ENCODE results near the gene SAP30BP. TPM values are rescaled to one million over a fixed set of nuclear protein-coding genes. Genes with fewer than 3 reads are reported as not detected.

SAP30BP gene
- polyA plus RNA-seq, 2 of the 4 experiments (the other 2 are of a cell fraction): 103 to 139 TPM

DNA sequence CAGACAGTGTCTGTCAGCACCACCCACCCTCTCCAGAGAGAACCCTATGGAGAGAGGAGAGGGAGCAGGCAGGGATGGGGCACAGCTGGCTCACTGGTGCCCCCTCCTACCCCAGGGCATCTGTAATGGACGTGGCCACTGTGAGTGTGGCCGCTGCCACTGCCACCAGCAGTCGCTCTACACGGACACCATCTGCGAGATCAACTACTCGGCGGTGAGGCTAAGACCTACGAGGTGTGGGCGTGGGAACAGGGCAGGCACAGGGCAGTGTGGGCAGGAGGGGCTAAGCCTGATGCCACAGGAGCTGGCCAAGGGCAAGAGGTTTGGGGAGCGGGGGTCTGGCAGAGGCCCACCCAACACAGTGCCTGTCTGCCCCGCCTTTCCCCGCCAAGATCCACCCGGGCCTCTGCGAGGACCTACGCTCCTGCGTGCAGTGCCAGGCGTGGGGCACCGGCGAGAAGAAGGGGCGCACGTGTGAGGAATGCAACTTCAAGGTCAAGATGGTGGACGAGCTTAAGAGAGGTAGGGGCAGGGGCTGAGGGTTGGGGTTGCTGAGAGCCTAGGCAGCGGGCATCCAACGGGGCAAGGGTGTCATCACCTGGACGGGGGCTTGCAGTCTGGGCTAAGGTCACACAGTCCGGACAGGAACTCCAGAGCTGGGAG, 69.2 kb downstream of the SAP30BP start (continued):
- TF ChIP-seq NPAS2 (CRISPR knock-in tag; IDR thresholded peaks at IDR 0.05; ENCODE audit: borderline replicate concordance): no peak
- TF ChIP-seq, protein P1, sequence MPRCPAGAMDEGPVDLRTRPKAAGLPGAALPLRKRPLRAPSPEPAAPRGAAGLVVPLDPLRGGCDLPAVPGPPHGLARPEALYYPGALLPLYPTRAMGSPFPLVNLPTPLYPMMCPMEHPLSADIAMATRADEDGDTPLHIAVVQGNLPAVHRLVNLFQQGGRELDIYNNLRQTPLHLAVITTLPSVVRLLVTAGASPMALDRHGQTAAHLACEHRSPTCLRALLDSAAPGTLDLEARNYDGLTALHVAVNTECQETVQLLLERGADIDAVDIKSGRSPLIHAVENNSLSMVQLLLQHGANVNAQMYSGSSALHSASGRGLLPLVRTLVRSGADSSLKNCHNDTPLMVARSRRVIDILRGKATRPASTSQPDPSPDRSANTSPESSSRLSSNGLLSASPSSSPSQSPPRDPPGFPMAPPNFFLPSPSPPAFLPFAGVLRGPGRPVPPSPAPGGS (IDR thresholded peaks at IDR 0.05): no peak
- no peak for TF ChIP-seq MAX (IDR thresholded peaks at IDR 0.05)
- no peak for TF ChIP-seq CHD4 (IDR thresholded peaks at IDR 0.05; ENCODE audit: borderline replicate concordance)
- TF ChIP-seq NR3C1 (IDR thresholded peaks at IDR 0.05): no peak
- no peak for TF ChIP-seq TP53 (CRISPR knock-in tag; IDR thresholded peaks at IDR 0.05)
- TF ChIP-seq EHF (CRISPR knock-in tag; IDR thresholded peaks at IDR 0.05): no peak
- TF ChIP-seq FOXS1 (CRISPR knock-in tag; IDR thresholded peaks at IDR 0.05): no peak

DNA sequence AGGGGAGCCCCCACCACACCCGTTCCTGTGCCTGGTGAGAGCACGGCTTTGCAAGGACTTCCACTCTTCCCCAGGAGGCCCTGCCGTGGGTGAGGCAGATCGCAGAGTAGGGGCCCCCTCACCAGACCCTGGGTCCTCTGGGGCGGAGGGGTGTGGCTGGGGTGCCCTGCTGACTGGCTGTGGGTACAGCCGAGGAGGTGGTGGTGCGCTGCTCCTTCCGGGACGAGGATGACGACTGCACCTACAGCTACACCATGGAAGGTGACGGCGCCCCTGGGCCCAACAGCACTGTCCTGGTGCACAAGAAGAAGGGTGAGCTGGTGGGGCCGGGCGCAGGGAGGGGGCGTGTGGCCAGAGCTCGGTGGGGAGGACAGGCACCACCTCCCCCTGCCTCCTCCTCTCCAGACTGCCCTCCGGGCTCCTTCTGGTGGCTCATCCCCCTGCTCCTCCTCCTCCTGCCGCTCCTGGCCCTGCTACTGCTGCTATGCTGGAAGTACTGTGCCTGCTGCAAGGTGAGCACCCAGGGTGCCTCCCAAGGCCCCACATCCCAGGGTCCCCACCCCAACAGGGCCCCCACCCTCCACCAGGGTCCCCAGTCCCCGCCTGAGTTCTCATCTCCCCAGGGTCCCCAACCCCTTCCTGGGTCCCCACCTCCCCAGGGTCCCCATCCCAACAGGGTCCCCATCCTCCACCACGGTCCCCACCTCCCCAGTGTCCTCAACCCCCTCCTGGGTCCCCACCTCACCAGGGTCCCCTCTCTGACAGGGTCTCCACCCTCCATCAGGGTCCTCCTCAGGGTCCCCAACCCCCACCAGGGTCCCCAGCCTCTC, 70.2 kb downstream of the SAP30BP start:
- DNase-seq (ENCODE audit: low read depth in 1 of 2, low spot score in 1 of 2): no peak
- TF ChIP-seq, protein P2, sequence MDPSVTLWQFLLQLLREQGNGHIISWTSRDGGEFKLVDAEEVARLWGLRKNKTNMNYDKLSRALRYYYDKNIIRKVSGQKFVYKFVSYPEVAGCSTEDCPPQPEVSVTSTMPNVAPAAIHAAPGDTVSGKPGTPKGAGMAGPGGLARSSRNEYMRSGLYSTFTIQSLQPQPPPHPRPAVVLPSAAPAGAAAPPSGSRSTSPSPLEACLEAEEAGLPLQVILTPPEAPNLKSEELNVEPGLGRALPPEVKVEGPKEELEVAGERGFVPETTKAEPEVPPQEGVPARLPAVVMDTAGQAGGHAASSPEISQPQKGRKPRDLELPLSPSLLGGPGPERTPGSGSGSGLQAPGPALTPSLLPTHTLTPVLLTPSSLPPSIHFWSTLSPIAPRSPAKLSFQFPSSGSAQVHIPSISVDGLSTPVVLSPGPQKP (IDR thresholded peaks at IDR 0.05; ENCODE audit: low read depth, low read length): no peak
- TF ChIP-seq, protein P3, sequence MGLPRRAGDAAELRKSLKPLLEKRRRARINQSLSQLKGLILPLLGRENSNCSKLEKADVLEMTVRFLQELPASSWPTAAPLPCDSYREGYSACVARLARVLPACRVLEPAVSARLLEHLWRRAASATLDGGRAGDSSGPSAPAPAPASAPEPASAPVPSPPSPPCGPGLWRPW (IDR thresholded peaks at IDR 0.05): no peak
- no peak for TF ChIP-seq ZNF302 (CRISPR knock-in tag; IDR thresholded peaks at IDR 0.05)
- POLR2A ChIA-PET: interaction anchor here (0.5 to 2.2 kb wide), 3 partner anchors 43 to 80 kb away, joined by 4 to 7 read pairs (median 6); partner anchors contain the start of genes RECQL5 and SAP30BP
- no peak overlapping the region for H3K4me2 ChIP-seq
- H3K4me1 ChIP-seq: peaks cover 11% of the 10 kb centered on the region; the same call in 2 of the 3 replicates
- peak; percentile 7 to 24; a peak in 2 of 6 replicates for ATAC-seq
- FAIRE-seq: no peak
- WGBS (ENCODE audit: missing lambda C conversion rate): 93% methylated on average over 14 of the region's 20 CpGs
- H3K4me3 ChIP-seq: no peak overlapping the region
- H3K27ac ChIP-seq: peak overlapping the region in 1 of 2 experiments; percentile 56; a peak in 3 of 6 replicates
- H3K9me3 ChIP-seq: no peaks in the 10 kb centered on the region
- CTCF ChIA-PET: interaction anchor here (0.5 to 43.5 kb wide), 6 partner anchors 7 to 93 kb away, joined by 3 to 1931 read pairs (median 4); partner anchors contain the start of genes GALK1, RECQL5, SAP30BP and SMIM5

DNA sequence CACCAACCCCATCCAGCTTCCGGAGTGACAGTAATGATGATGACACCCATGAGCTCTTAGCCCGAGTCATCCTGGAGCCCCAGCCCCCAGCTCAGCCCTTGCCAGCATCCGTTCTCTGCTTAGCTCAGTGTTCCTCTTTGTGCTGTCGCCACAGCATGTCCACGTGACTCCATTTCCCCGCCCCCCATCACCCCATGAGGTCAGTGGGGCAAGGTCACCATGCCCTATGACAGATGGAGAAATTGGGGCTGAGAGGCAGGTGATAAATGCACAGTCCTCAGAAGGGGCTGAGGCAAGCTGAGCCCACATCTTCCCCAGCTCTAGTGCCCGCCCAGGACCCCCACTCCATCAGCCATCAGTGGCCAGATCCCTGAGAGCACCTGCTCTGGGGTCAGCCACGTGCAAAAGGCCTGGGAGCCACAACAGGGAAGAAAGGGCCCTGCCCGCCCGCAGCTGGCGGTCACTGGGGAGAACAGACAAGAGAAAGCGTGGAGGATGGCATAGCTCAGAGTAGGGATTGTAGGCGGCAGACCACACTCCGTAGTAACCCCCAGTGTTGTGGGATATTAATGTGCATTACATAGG, 71.2 kb downstream of the SAP30BP start:
- 73% methylated on average over 14 of the region's 14 CpGs for WGBS (ENCODE audit: missing lambda C conversion rate)
- CTCF ChIA-PET: interaction anchor here (0.6 to 43.5 kb wide), 6 partner anchors 8 to 94 kb away, joined by 3 to 1931 read pairs (median 4); partner anchors contain the start of genes RECQL5, SAP30BP and SMIM5
- H3K27ac ChIP-seq: peak overlapping the region in 1 of 2 experiments; percentile 56; a peak in 2 of 6 replicates
- H3K9me3 ChIP-seq: no peaks in the 10 kb centered on the region
- no peak overlapping the region for H3K4me3 ChIP-seq
- TF ChIP-seq CBX8 (IDR thresholded peaks at IDR 0.05) (no peak), RFX5 (IDR thresholded peaks at IDR 0.05) (no peak), HEYL (CRISPR knock-in tag; IDR thresholded peaks at IDR 0.05) (no peak), TP53 (CRISPR knock-in tag; IDR thresholded peaks at IDR 0.05) (no peak), RAD21 (conservative IDR thresholded peaks at IDR 0.05 in 1 of 2, IDR thresholded peaks at IDR 0.05 in 1 of 2) (no peak), CHD4 (IDR thresholded peaks at IDR 0.05; ENCODE audit: borderline replicate concordance) (no peak), EHMT2 (IDR thresholded peaks at IDR 0.05; ENCODE audit: low read depth) (no peak), HDAC2 (IDR thresholded peaks at IDR 0.05) (no peak), FOSB (CRISPR knock-in tag; IDR thresholded peaks at IDR 0.05) (no peak), RCOR1 (IDR thresholded peaks at IDR 0.05; ENCODE audit: low read depth, low read length) (no peak), CEBPB (IDR thresholded peaks at IDR 0.05) (no peak), FOXS1 (CRISPR knock-in tag; IDR thresholded peaks at IDR 0.05) (no peak), ATOH8 (CRISPR knock-in tag; IDR thresholded peaks at IDR 0.05; ENCODE audit: low read depth) (no peak), ZFP36 (IDR thresholded peaks at IDR 0.05; ENCODE audit: borderline replicate concordance, partially characterized antibody) (no peak), CTCF (IDR thresholded peaks at IDR 0.05) (no peak), BHLHE40 (IDR thresholded peaks at IDR 0.05; ENCODE audit: low read depth, low read length) (no peak)
- TF ChIP-seq, protein P2 (IDR thresholded peaks at IDR 0.05; ENCODE audit: low read depth, low read length): no peak
- H3K4me2 ChIP-seq: no peak overlapping the region
- POLR2A ChIA-PET: interaction anchor here (0.6 to 2.2 kb wide), 3 partner anchors 18 to 71 kb away, joined by 4 to 7 read pairs (median 4); partner anchors contain the start of genes RECQL5 and SAP30BP
- no peak for ATAC-seq
- peaks cover 11% of the 10 kb centered on the region; the same call in 2 of the 3 replicates for H3K4me1 ChIP-seq
- DNase-seq (ENCODE audit: low read depth in 1 of 2, low spot score in 1 of 2): no peak
- no peak for FAIRE-seq

Measured in A549 (cell line).